HFF-Myc (cell line): ENCODE results near the gene NR6A1.

Source experiments
- DNase-seq: peaks from one replicate; pipeline ENCODE4 v3.0.0-alpha.2; 2011; ENCODE audit warnings: low read depth; ENCODE audit errors: extremely low read depth
- H3K4me3 ChIP-seq: replicated peaks from 2 replicates; pipeline ENCODE4 v1.5.1; 2011; ENCODE audit warnings: low read depth, mild to moderate bottlenecking, control low read depth, low read length
- CTCF ChIP-seq: IDR thresholded peaks from 2 replicates; pipeline ENCODE4 v1.5.1; 2012; ENCODE audit warnings: mild to moderate bottlenecking, low read depth, low read length, control low read depth; ENCODE audit errors: missing control alignments

NR6A1 gene

DNA sequence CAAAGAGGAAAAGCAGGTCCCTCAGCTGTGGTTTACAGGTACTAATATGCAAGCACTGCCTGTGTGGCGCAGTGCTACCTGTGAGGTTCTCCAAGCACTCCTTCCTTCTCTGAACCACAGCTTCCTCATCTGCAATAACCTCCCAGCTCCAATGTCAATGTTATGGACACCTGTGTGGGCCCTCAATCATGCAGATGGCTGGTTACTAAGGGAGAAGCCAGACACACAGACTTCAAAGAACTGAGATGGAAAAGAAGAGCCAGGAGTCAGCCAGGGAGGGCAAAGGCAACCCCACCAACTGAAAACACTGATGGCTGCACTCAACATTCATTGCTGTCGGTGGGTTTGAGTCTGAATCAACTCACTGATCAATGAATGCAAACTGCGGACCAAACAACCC, 77.7 kb downstream of the NR6A1 start:
- no peak overlapping the region for H3K4me3 ChIP-seq
- no peak for DNase-seq
- no peak for TF ChIP-seq CTCF

DNA sequence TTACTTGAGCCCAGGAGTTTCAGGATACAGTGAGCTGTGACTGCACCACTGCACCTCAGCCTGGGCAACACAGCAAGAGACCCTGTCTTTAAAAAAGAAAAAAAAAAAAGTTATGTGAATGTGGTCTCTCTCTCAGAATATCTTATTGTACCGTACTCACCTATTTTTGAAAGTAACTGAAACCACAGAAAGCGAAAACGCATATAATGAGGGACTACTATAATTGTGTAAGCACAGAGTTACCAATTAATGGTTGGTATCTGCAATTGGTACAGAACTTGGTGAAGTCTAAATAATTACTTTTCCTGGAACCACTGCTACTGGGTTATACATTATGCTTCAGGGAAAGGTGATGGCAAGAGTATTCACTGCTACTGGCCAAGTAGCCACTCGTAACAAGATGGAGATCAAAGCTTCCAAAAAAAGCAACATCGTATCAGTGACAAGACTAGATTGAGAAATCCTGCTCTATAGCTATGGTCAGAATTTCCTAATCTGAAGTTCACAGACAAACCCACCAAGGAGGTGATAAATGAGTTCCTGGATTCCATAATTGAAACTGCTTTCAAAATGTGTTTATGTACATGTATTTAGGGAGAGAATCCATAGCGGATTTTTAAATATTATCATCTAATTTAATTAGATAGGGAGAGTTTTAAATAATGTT, 82.7 kb downstream of the NR6A1 start:
- DNase-seq, result no peak
- no peak for TF ChIP-seq CTCF
- H3K4me3 ChIP-seq, result no peak overlapping the region

- TF ChIP-seq CTCF, result no peak
- H3K4me3 ChIP-seq, result no peak overlapping the region
- no peak for DNase-seq
These were observed 84.2 kb downstream of the NR6A1 start for GRCh38 chr9:124686918-124687317.

DNA sequence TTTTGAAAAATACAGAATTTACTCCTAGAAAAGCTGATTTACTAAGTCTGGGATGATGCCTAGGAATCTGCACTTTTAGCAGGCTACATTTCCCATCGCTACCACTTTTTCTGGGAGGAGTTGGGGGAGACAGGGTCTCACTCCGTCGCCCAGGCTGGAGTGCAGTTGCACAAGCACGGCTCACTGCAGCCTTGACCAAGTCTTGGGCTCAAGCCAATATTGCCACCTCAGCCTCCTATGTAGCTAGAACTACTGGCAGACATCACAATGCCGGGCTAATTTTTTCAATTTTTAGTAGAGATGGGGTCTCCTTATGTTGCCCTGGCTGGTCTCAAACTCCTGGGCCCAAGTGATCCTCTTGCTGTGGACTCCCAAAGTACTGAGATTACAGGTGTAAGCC, 85.9 kb downstream of the NR6A1 start:
- no peak for TF ChIP-seq CTCF
- no peak overlapping the region for H3K4me3 ChIP-seq
- no peak for DNase-seq

DNA sequence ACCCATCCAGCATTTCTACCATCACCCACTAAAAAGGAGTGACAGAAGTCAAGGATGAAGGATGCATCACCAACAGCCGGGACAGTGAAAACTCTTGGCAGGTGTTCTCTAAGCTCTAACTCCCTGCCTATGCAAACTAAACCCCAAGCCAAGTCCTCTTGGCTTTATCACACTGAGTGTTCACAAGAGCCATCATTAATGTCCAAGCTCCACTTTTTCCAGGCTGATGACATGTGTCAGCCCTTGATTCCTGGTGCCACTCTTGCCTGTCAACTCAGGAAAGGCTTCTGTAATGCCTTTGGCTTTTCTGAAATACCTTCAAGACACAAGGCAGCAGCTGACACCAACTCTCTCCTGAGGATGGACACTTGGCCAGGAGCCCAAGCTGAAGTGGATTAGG, 86.9 kb downstream of the NR6A1 start:
- no peak for TF ChIP-seq CTCF
- no peak overlapping the region for H3K4me3 ChIP-seq
- DNase-seq, result no peak

DNA sequence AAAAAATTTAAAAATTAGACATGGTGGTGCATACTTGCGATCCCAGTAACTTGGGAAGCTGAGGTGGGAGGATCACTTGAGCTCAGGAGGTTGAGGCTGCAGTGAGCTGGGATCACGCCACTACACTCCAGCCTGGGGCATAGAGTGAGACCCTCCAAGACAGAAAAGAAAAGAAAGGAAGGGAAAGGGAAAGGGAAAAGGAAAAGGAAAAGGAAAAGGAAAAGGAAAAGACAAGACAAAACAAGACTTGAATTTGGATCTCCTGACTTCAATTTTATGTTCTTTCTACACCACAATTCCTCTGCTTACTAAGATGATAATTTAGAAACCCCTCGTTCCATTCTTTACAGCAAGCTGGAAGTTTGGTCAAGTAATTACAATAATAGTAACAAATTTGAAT, 88.1 kb downstream of the NR6A1 start:
- no peak for TF ChIP-seq CTCF

More for the DNA sequence above, 88.1 kb downstream of the NR6A1 start:
- no peak overlapping the region for H3K4me3 ChIP-seq
- DNase-seq, result no peak
